Mesodermal cell (in vitro differentiated cells): Measurements from ENCODE around the gene SNN.

Experiments
- H3K27ac ChIP-seq: 2 replicates; pipeline ENCODE4 v1.7.0; 2013; ENCODE audit warnings: mild to moderate bottlenecking, low read depth, low read length, moderate library complexity; ENCODE audit not compliant: severe bottlenecking
- H3K36me3 ChIP-seq: 2 replicates; pipeline ENCODE4 v1.7.1; 2013; ENCODE audit warnings: mild to moderate bottlenecking, low read length, moderate library complexity; ENCODE audit not compliant: control insufficient read depth, insufficient read depth
- H3K4me1 ChIP-seq: one replicate; pipeline ENCODE4 v1.7.1; 2013; ENCODE audit warnings: mild to moderate bottlenecking, low read length; ENCODE audit not compliant: insufficient read depth, control insufficient read depth, poor library complexity, severe bottlenecking
- H3K4me3 ChIP-seq: 2 replicates; pipeline ENCODE4 v1.7.0; 2013; ENCODE audit warnings: low read length, control low read depth, mild to moderate bottlenecking; ENCODE audit not compliant: insufficient read depth, poor library complexity, severe bottlenecking; ENCODE audit errors: extremely low read depth
- H3K9me3 ChIP-seq: 2 replicates; pipeline ENCODE4 v1.7.1; 2013; ENCODE audit warnings: mild to moderate bottlenecking, low read length, moderate library complexity; ENCODE audit not compliant: control insufficient read depth
- WGBS, 2 experiments: methylation state at CpG; one replicate each; pipeline ENCODE4 v1.1.5; 2013; ENCODE audit warnings: missing lambda C conversion rate in 2 of 2; ENCODE audit not compliant: insufficient coverage in 2 of 2; 5-methylcytosine and 5-hydroxymethylcytosine counted together

Gene SNN

DNA sequence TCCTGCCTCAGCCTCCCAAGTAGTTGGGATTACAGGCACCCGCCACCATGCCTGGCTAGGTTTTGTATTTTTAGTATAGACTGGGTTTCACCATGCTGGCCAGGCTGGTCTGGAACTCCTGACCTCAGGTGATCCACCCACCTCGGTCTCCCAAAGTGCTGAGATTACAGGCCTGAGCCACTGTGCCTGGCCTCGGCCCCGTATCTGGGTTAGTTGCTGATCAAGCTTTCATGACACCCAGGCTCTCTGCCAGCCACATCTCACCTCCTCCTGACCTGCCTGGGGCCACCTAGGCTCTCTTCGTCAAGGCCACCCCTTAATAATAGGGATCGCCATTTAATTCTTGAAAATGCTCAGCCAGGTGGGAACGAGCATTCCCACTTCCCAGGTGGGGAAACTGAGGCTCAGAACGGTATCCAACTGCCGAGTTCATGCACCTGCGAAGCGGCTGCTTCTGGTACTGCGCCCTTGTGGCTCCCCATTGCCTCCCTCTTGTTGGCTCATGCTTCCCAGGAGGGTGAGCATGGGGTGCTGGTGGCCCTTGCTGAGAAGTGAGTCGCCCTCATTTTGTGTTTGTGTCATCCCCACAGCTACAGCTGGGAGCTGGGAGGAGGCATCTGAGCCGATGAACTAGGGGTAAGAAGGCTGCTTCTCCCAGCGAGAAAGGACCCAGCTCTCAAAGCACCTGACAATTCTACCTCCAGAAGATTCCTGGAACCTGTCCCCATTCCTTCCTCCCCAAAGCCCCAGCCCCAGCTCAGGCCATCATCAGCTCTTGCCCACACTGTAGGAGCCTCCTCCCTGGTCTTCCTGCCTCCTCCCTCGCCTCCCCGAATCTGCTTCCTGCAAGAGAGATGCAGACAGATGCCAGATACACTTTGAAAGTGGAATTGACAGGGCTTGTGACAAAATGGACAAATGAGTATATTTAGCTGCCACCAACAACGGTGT is 17.3 kb upstream of the SNN start:
- WGBS, 2 experiments = 88% methylated on average over 10 to 14 of the region's 18 CpGs
- Histone ChIP-seq H3K27ac (no peak overlapping the region), H3K36me3 (no peaks in the 10 kb centered on the region), H3K9me3 (no peaks in the 10 kb centered on the region), H3K4me1 (no peaks in the 10 kb centered on the region), H3K4me3 (no peak overlapping the region)

DNA sequence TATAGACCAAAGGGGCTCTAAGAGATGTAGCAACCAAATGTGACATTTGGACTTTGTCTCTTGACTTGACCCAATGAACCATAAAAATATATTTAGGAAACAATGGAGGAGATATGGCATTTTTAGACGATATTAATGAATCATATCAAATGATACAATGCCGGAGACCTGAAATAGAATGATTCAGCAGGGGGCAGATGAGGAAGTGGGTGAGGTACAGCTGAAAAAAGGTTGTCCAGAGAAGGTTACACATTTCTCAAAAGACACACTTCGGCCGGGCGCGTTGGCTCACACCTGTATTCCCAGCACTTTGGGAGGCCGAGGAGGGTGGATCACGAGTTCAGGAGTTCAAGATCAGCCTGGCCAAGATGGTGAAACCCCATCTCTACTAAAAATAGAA is 16.5 kb upstream of the SNN start:
- no peak overlapping the region for H3K27ac ChIP-seq
- H3K9me3 ChIP-seq = no peaks in the 10 kb centered on the region
- 89 to 95% methylated on average over 7 to 8 of the region's 8 CpGs for WGBS, 2 experiments

DNA sequence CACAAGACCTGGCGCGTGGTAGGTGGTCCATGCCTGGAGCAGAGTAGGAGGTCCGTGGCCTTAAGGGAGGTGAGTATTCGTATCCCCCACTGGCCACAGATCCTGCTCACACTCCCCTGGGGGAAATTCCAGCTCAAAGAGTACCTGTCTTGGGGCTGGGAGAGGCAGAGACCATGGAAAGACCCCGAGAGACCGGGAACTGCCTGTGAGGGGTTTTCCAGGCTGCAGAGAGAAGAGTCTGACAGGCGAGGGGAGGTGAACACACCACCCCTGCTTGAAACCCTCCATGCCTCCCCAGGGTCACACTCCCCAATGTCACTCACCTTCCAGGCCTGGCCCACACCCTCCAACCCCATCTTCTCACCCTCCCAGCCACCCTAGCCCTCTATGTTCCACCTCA is 12.6 kb upstream of the SNN start:
- H3K36me3 ChIP-seq = no peaks in the 10 kb centered on the region
- no peak overlapping the region for H3K27ac ChIP-seq
- H3K4me1 ChIP-seq = peaks cover 9% of the 10 kb centered on the region
- WGBS, 2 experiments = 78 to 91% methylated on average over 4 to 5 of the region's 7 CpGs
- no peak overlapping the region for H3K4me3 ChIP-seq
- H3K9me3 ChIP-seq = no peaks in the 10 kb centered on the region

More for the DNA sequence above, 16.5 kb upstream of the SNN start:
- H3K4me3 ChIP-seq = no peak overlapping the region
- H3K36me3 ChIP-seq = no peaks in the 10 kb centered on the region
- H3K4me1 ChIP-seq = no peaks in the 10 kb centered on the region

DNA sequence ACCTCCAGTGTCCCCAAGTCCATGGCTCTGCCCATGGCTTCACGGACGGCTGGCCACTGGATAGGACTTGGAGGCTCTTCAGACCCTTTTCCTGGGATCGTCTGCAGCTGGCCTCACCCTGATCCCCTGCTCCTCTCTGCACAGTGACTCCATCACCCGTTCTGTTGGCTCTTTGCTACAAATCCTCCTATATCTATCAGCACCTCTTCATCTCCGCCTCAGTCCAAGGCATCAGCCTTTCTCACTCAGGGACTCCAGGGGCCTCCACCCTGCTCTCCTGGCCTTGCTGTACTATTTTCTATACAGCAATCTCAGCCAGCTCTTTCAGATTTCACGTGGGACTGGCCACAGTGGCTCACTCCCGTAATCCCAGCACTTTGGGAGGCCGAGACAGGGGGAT is 10.7 kb upstream of the SNN start:
- Histone ChIP-seq H3K36me3 (no peaks in the 10 kb centered on the region), H3K9me3 (no peaks in the 10 kb centered on the region)
- WGBS, 2 experiments = 87 to 90% methylated on average over 8 of the region's 8 CpGs

DNA sequence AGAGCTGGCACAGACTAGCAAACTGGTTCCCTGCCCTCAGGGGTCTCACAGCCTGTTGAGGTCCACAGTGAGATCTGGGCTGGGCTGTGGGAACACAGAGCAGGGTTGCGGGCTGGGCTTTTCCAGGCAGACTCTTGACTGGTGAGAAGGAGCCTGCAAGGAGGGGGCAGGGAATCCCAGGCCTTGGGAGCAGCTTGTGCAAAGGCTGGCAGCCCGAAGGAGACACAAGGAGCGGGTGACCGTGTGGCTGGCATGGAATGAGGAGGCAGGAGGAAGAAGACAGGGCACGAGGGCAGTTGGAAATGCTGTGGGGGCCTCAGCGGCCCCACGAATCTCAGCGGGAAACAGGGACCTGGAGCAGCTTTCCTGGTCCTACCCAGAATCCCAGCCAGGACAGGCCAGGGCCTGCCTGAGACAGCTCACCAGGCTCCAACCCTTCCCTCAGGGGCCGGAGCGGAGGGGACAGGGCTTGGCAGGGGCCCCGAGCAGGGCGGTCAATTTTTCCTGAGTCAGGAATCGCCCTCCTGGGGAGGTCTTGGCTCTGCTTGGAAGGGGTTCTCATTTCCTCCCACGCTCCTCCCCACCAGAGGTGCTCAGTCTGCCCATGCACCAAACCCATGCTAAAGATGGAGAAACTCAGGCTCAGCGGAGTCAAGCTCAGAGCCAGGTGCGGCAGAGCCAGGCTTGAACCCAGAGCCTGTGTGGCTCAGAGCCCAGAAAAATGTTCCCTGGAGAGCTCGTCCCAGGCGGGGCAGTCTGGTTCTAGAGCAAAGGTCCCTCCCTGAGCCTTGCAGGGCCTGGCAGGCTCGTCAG is 9.2 kb upstream of the SNN start:
- Histone ChIP-seq H3K9me3 (no peaks in the 10 kb centered on the region), H3K4me3 (no peak overlapping the region), H3K4me1 (peaks cover 9% of the 10 kb centered on the region), H3K36me3 (no peaks in the 10 kb centered on the region), H3K27ac (no peak overlapping the region)
- WGBS, 2 experiments = 82 to 88% methylated on average over 13 to 17 of the region's 19 CpGs

More for the DNA sequence above, 10.7 kb upstream of the SNN start:
- Histone ChIP-seq H3K27ac (no peak overlapping the region), H3K4me3 (no peak overlapping the region), H3K4me1 (peaks cover 9% of the 10 kb centered on the region)

DNA sequence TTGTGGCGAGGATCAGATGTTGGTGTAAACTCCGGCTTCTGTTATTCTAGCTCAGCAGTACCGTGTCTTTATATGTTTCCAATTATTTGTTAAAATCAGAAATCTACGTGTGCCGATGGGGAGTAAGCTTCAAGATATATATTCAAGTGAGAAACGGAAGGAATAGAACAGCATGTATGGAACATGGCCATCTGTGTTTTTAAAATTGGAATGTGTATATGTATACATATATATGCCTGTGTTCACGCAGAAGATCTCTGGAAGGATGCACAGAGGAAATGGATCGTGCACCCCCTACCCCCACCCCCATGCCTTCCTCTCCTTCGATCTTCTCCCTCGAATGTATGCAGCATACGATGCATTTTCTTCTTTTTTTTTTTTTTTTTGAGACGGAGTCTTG is 7.7 kb upstream of the SNN start:
- Histone ChIP-seq H3K9me3 (no peaks in the 10 kb centered on the region), H3K27ac (no peak overlapping the region), H3K36me3 (no peaks in the 10 kb centered on the region), H3K4me1 (peaks cover 23% of the 10 kb centered on the region), H3K4me3 (no peak overlapping the region)
- 85 to 93% methylated on average over 4 to 7 of the region's 12 CpGs for WGBS, 2 experiments

DNA sequence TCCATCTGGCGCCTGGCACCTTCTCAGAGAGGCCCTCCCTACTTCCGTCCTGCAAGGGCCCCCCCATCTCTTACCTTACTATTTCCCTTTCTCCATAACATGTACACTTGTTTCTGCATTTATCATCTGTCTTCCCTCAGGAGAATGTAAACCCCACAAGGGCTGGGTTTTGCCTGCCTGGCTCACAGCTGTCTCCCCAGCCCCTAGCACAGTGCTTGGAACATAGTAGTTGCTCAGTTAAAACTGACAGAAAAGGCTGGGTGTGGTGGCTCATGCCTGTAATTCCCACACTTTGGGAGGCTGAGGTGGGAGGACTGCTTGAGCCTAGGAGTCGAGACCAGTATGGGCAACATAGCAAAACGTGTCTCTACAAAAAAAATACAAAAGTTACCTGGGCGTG is 5.7 kb upstream of the SNN start:
- Histone ChIP-seq H3K4me3 (no peak overlapping the region), H3K36me3 (no peaks in the 10 kb centered on the region), H3K9me3 (no peaks in the 10 kb centered on the region), H3K27ac (no peak overlapping the region), H3K4me1 (peaks cover 24% of the 10 kb centered on the region)
- 90 to 92% methylated on average over 4 to 5 of the region's 5 CpGs for WGBS, 2 experiments

DNA sequence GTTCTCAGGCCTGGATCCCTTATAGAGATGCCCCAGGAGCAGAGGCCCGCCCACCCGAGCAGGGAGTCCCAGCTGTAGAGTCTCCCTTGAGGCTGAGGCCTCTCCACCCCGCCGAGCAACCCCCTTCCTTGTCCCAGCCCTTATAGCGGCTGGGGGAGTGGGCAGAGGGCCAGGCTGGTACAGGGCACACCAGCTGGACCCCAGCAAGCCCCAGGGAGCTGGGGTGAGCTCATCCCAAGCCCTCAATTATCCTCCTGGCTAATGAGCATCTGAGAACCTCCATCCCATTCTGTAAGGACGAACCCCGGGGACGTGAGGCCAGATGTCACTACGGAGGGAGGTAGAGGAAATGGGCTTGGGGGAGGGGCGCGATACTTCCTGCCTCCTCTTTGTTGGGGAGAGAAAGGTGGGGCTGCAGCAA is 3.2 kb upstream of the SNN start:
- Histone ChIP-seq H3K4me1 (peaks cover 18% of the 10 kb centered on the region), H3K27ac (peak overlapping the region; percentile 13), H3K9me3 (no peaks in the 10 kb centered on the region), H3K4me3 (no peak overlapping the region), H3K36me3 (no peaks in the 10 kb centered on the region)
- WGBS, 2 experiments = 41 to 60% methylated on average over 2 to 10 of the region's 11 CpGs

DNA sequence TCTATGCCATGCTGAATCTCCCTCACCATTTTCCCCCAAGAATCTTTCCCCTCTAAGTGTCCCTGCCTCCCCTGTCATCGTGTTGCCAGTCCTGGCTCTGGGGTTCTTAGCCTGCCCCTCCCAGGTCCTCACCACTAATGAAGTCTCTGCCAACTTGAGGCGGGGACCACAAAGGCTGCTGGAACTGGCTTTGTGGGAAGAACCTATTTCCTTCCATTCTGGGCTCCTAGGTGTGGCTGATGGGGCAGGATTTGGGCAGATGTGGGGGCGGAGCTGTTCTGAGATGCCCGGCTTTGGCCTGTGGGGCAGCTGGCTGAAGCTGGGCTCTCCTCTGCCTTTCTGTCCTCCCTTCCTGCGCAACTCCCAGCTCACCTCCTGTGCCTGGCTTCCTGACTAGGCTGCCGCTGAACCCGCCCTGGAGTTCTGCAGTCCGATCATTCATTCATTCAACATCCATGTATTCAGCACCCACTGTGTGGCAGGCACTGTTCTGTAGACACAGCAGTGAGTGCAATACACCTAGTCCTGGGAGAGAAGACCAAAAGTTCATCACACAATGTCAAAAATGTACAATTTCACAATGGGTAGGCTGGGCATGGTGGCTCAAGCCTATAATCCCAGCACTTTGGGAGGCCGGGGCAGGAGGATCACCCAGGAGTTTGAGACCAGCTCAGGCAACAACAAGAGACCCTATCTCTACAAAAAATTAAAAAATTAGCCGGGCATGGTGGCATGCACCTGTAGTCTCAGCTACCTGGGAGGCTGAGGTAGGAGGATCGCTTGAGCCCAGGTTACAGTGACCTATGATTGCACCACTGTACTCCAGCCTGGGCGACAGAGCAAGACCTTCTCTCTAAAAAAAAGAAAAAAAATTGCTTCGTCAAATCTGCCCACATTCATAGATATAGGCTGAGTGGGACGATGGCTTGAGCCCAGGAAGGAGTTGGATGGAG is 1.9 kb upstream of the SNN start:
- H3K36me3 ChIP-seq = no peaks in the 10 kb centered on the region
- H3K9me3 ChIP-seq = no peaks in the 10 kb centered on the region
- peaks cover 22% of the 10 kb centered on the region for H3K4me1 ChIP-seq
- H3K27ac ChIP-seq = no peak overlapping the region
- H3K4me3 ChIP-seq = no peak overlapping the region
- WGBS, 2 experiments = 91 to 94% methylated on average over 8 to 10 of the region's 14 CpGs

DNA sequence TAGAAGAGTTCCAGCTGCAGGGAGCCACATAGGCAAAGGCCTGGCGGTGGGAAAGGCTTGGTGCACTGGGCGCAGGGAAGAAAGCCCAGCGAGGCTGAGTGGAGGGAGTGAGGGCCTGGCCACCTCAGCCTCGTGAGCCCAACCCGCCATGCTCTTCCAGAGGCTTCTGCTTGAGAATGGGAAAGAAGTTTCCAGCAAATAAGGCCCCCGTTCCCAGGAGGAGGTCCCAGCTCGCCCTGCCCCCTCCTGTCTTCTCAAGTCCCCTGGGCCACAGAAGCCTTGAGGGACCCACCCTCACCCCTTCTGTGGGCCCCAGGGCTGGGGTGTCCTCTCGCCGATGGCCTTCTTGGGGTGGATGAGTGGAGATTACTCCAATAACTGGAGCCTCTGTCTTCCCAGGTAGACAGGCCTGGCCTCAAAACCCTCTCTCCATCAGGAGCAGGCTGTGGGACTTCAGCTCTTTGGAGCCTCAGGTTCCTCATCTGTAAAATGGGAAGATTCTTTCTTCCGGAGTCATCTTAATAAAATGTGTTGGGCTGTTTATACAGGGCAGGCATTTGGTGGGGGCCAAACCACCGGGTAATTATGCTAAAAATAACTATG is 933 bp upstream of the SNN start:
- no peak overlapping the region for H3K4me3 ChIP-seq
- no peak overlapping the region for H3K27ac ChIP-seq
- H3K9me3 ChIP-seq = no peaks in the 10 kb centered on the region
- peaks cover 22% of the 10 kb centered on the region for H3K4me1 ChIP-seq
- WGBS, 2 experiments = 93 to 95% methylated on average over 7 to 9 of the region's 11 CpGs
- peaks cover 3% of the 10 kb centered on the region for H3K36me3 ChIP-seq
